ENCODE measurements around the gene GPNMB.

DNA sequence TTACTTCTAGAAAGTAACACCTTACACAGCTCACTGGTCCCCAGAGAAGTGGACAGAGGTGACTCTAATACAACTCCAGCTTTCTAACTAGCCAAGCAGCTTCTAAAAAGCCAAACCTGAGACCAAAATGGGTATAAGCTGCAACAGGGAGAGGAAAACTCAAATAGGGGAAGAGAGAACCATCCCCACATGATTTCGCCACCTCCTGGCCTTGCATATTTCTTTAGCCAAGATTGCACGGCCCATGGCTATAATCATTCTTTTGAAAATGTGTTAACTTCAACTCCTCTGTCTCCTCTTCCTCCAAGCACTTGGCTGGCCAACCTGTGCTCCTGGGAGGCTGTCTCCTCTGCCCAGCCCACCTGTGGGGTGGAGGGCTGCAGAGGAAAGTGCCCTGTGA, 36.1 kb upstream of the GPNMB start:
- TF ChIP-seq, protein P1, sequence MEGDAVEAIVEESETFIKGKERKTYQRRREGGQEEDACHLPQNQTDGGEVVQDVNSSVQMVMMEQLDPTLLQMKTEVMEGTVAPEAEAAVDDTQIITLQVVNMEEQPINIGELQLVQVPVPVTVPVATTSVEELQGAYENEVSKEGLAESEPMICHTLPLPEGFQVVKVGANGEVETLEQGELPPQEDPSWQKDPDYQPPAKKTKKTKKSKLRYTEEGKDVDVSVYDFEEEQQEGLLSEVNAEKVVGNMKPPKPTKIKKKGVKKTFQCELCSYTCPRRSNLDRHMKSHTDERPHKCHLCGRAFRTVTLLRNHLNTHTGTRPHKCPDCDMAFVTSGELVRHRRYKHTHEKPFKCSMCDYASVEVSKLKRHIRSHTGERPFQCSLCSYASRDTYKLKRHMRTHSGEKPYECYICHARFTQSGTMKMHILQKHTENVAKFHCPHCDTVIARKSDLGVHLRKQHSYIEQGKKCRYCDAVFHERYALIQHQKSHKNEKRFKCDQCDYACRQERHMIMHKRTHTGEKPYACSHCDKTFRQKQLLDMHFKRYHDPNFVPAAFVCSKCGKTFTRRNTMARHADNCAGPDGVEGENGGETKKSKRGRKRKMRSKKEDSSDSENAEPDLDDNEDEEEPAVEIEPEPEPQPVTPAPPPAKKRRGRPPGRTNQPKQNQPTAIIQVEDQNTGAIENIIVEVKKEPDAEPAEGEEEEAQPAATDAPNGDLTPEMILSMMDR (IDR thresholded peaks at IDR 0.05) = no peak
- TF ChIP-seq POLR2A (IDR thresholded peaks at IDR 0.05) = no peak

Data from heart left ventricle (tissue), 13 donors.